ENCODE measurements around the gene C5orf34.
"Not testable (repeated sequence)": the region's sequence is repeated elsewhere in the genome, so short reads cannot be mapped to it uniquely, and the experiment has no call there.

Gene C5orf34

DNA sequence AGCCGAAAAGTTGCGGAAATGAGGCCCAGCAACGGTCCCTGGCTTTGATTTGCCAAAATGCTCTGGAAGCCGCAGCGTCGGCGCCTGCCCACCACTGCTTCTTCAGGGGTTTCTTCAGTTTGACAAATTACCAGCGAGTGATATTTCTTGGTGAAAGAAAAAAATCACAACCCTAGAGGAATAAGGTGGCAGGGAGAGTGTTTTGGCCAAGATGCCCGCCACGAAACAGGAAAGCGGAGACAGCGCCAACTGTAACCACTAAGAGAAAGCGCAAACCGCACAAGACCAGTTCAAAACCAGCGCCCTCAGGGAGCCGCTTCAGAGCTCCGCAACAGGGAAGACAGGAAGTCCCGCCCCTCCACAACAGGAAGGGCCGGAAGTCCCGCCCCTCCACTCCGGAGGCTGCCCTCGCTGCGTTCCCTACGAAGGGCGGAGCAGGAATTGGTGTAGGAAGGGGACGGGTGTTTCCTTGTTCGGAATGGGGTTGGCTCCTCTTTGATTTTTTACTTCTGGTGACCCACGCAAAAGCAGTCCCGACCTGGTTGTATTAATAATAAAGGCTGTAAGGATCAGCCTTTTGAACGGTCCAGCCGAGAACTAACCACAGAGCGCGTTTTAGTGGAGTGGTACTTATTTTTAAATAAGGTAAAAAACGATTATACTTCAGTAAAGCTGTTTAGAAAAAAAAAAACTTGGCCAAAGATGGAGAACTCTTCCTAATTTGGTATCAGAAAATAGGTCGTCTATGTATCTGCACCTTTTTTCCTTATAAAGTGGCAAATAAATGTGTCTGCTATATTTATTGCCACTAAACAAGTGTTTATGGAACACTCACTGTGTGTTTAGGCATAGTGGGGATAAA lies at the start of gene C5orf34:
Gene C5orf34, minus strand, starts transcription at position 333 of the 862 bp plus-strand sequence. CDS start 5,809 bp downstream, outside the sequence.
- TF ChIP-seq POLR2A (IDR thresholded peaks at IDR 0.05; ENCODE audit: low read depth, low read length) = peak; percentile 71
- FAIRE-seq = peak; percentile 98

DNA sequence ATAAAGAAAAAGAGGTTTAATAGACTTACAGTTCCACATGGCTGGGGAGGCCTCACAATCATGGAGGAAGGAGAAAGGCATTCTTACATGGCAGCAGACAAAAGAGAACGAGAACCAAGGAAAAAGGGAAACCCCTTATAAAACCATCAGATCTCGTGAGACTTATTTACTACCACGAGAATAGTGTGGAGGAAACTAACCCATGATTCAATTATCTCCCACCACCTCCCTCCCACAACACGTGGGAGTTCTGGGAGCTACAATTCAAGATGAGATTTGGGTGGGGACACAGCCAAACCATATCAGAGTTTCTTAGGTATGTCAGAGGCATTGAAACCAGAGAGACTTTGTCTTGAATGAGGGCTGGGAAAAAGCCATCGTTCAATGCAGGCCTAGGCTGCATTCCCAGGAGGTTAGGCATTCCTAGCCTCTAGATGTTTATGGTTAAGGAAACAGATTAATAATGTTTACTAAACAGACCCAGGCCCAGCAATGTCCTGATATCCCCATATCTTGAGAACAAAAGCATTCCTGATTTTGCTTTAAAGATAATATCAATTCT lies 49.4 kb upstream of the C5orf34 start:
- no peak for FAIRE-seq
- DNase-seq (ENCODE audit: insufficient read length, low spot score) = no peak
- TF ChIP-seq POLR2A (IDR thresholded peaks at IDR 0.05; ENCODE audit: low read depth, low read length) = no peak

More for the DNA sequence above, at the start of gene C5orf34:
- peak; percentile 99 for DNase-seq (ENCODE audit: insufficient read length, low spot score)

DNA sequence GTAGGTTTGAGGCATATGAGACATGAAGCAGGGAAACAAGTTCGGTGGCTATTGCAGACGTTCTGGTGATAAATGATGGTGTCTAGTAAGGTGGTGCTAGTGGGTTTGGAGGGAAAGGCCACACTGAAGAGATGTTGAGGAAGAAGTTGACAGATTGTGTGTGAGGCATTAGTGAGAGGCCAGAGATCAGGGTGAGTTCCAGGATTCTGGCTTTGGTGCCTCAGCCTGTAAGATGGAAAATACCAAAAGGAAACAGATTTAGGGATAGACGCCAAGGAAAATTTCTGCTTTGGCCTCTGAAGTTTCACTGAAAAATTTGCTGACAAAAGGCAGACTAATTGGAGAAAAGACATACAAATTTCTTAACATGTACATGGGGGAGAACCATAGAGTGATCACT lies 48.4 kb upstream of the C5orf34 start:
- TF ChIP-seq POLR2A (IDR thresholded peaks at IDR 0.05; ENCODE audit: low read depth, low read length) = no peak
- FAIRE-seq (no peak), DNase-seq (ENCODE audit: insufficient read length, low spot score) (no peak)

DNA sequence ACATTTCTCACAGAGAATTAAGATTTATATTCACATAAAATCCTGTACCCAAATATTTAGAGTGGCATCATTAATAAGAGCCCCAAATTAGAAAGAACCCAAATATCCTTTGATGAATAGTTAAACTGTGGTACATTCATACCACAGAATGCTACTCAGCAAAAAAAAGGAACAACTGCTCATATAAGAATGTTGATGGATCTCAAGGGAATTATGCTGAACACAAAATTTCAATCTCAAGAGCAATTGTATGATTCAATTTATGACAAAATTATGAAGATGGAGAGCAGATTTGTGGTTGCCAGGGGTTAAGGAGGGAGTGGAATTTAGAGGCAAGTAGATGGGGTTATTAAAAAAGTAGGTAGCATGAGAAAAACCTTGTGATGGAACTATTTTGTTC lies 46.4 kb upstream of the C5orf34 start:
- peak; percentile 38 for FAIRE-seq
- DNase-seq (ENCODE audit: insufficient read length, low spot score) = no peak
- no peak for TF ChIP-seq POLR2A (IDR thresholded peaks at IDR 0.05; ENCODE audit: low read depth, low read length)

DNA sequence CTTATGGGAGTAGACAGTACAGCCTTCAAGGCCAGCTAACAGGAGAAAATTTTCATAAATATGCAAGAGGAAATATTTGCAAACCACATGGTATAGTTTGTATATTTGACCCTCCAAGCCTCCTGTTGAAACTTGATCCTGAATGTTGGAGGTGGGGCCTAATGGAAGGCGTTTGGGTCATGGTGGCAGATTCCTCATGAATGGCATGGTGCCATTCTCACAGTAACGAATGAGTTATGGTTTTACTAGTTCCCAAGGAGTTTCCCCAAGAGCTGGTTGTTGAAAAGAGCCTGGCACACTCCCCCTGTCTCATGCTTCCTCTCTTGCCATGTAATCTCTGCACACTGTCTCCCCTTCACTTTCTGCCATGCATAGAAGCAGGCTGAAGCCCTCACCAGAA lies 45.2 kb upstream of the C5orf34 start:
- DNase-seq (ENCODE audit: insufficient read length, low spot score) (no peak), FAIRE-seq (no peak)
- no peak for TF ChIP-seq POLR2A (IDR thresholded peaks at IDR 0.05; ENCODE audit: low read depth, low read length)

DNA sequence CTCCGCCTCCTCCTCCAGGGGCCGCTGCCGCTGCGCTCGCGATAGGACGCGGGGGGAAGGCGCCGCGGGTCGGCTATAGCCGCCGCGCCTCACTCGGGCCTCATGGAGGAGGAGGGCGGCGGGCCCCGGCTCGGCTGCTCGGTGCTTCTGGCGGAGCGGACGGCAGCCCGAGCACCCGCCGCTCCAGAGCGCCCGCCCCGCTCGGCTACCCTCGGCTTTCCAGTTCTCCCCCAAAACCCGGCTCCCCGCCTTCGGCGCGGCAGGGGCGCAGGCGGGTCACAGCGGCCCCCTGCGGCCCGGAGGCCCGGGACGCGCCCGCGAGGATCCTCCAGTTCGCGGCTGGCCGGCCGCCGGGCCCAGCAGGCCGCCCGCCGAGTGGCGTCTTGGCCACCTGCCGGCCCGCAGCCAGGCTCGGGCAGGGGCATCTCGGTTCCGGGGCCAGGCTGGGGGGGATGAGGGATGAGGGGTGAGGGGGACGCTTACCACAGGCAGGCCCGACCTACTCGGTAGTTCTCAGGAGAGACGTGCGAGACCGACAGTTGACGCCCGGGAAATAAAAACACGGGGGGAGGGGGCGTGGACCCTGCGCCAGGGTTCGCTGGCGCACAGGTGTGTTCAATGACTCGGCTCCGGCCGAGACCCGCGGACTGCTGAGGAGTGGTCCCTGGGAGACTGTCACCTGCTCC lies 42.1 kb upstream of the C5orf34 start, which contains the start of gene PAIP1:
Gene PAIP1, minus strand, starts transcription at position 221 of the 686 bp plus-strand sequence. CDS start 231 bp downstream, outside the sequence.
- DNase-seq (ENCODE audit: insufficient read length, low spot score) (peak; percentile 85), FAIRE-seq (no peak)

GRCh38 chr5:43556607-43556856 lies 41.6 kb upstream of the C5orf34 start:
- DNase-seq (ENCODE audit: insufficient read length, low spot score) = not testable (repeated sequence)

More for the DNA sequence above, 42.1 kb upstream of the C5orf34 start, which contains the start of gene PAIP1:
- TF ChIP-seq POLR2A (IDR thresholded peaks at IDR 0.05; ENCODE audit: low read depth, low read length) = peak; percentile 52; the same call in 1 of the 2 replicates

DNA sequence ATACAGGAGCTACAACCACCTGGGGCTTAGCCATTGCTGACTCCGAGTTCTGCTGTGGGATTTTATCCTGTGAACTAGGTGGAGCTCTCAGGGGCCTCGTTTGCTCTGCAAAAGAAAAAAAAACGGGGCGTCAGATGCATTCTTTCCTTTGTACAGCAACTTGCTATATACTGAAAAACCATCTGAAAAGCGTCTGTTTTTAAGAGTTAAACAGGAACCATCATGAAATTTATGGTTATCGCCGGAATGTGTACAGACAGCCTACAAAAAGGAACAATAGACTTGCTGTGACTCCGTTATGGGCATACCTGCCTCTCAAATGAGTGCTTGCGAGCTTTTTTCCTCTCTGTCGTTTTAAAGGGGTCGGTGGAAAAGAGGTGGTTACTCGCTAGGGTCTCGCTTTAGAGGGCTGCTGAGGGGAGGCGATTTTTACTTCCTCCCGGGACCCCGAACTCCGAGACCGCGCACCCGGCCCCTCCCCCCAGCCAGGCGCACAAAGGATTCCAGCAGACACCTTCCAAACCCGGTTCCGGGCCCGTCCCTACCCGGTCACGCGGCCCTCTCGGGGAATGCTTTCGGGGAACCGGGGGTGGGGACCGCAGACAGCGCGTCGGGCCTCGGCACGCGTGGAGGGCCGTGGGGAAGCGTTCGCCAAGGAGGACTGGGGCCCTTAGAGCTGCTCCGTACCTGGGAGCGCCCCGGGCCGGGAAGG lies 41.1 kb upstream of the C5orf34 start:
- no peak for FAIRE-seq
- TF ChIP-seq POLR2A (IDR thresholded peaks at IDR 0.05; ENCODE audit: low read depth, low read length) = no peak
- peak; percentile 51 for DNase-seq (ENCODE audit: insufficient read length, low spot score)

More at GRCh38 chr5:43556607-43556856, 41.6 kb upstream of the C5orf34 start:
- FAIRE-seq = not testable (repeated sequence)

DNA sequence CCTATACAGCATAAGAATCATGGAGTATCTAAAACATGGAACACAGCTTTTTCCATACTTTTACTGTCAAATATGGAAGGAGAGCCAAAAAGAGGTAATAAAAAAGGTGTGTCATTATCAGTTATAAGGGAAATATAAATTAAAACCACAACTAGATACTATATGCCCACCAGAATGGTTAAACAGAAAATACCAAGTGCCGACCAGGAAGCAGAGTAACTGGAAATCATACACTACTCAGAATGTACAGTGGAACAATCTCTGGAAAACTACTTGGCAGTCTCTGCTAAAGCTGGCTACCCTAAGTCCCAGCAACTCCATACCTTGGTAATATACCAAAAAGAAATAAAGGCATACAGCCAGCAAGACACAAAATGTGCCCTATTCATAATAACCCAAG lies 39.5 kb upstream of the C5orf34 start:
- no peak for DNase-seq (ENCODE audit: insufficient read length, low spot score)
- no peak for FAIRE-seq
- no peak for TF ChIP-seq POLR2A (IDR thresholded peaks at IDR 0.05; ENCODE audit: low read depth, low read length)

- FAIRE-seq = peak; percentile 20
- no peak for DNase-seq (ENCODE audit: insufficient read length, low spot score)
- TF ChIP-seq POLR2A (IDR thresholded peaks at IDR 0.05; ENCODE audit: low read depth, low read length) = no peak
Measured at GRCh38 chr5:43553381-43553780, 38.4 kb upstream of the C5orf34 start.

- FAIRE-seq (no peak), DNase-seq (ENCODE audit: insufficient read length, low spot score) (no peak)
- TF ChIP-seq POLR2A (IDR thresholded peaks at IDR 0.05; ENCODE audit: low read depth, low read length) = no peak
Measured at GRCh38 chr5:43551731-43552130, 36.8 kb upstream of the C5orf34 start.

DNA sequence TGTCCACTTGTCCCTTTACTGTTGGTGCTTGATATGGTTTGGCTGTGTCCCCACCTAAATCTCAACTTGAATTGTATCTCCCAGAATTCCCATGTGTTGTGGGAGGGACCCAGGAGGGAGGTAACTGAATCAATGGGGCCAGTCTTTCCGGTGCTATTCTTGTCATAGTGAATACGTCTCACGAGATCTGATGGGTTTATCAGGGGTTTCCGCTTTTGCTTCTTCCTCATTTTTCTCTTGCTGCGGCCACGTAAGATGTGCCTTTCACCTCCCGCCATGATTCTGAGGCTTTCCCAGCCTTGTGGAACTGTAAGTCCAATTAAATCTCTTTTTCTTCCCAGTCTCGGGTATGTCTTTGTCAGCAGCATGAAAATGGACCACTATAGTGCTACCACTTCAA lies 34.3 kb upstream of the C5orf34 start:
- DNase-seq (ENCODE audit: insufficient read length, low spot score); FAIRE-seq: not testable (repeated sequence)

DNA sequence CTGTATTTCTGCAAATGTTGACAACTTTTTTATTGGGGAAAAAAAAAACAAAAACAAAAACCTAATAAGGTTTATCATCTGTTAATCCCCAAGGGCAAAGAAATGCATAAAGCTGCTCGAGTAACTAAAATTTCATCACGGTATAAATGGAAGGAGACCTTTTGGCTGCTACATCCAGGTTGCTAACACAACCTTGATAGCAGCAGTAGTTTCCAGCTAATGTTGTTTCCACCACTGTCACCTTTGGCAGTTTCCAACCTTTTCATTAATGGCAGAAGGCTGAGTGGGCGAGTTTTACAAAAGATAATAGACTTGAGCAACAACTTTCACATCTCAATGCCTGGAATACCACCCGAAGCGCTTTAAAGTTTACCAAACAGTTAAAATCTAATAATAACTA lies 33.4 kb upstream of the C5orf34 start:
- no peak for TF ChIP-seq POLR2A (IDR thresholded peaks at IDR 0.05; ENCODE audit: low read depth, low read length)
- FAIRE-seq (peak; percentile 61), DNase-seq (ENCODE audit: insufficient read length, low spot score) (no peak)

DNA sequence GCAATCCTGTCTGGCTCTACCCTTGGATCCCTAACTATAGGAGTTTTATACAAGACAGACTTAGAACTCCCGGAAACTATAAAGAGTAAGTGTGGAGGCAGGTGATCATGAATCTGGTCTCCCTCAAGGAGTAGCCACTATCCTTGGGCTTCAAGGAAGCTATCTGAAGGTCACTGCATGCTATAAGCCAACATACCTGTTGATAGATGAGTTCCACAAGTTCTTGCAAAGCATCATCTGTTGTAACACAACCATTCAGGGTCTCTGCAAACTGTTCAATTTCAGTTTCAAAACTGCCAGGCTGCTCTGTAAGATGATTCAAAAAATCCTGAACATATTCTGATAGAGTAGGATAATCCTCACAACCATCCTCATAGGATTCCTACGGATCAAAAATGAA lies 32.6 kb upstream of the C5orf34 start:
- no peak for TF ChIP-seq POLR2A (IDR thresholded peaks at IDR 0.05; ENCODE audit: low read depth, low read length)
- peak; percentile 43 for FAIRE-seq
- no peak for DNase-seq (ENCODE audit: insufficient read length, low spot score)
